Right kidney (tissue), 1 donor: ENCODE measurements around the gene PPP1R3A.

Experiments
- DNase-seq: peaks from one replicate; pipeline ENCODE4 v3.0.0-alpha.2; 2016

Gene PPP1R3A

GRCh38 chr7:113878394-113878992 is 40.3 kb downstream of the PPP1R3A start:
- no peak for DNase-seq

- DNase-seq: no peak
These were observed 43.6 kb downstream of the PPP1R3A start for GRCh38 chr7:113875224-113875623.

- DNase-seq: no peak
These were observed 45.2 kb downstream of the PPP1R3A start for GRCh38 chr7:113873554-113874151.

GRCh38 chr7:113872981-113873380 is 45.8 kb downstream of the PPP1R3A start:
- no peak for DNase-seq

- DNase-seq: no peak
These were observed 51.5 kb downstream of the PPP1R3A start for GRCh38 chr7:113867325-113867724.

- no peak for DNase-seq
These were observed 62.8 kb downstream of the PPP1R3A start for GRCh38 chr7:113856010-113856409.

- no peak for DNase-seq
These were observed 77.9 kb downstream of the PPP1R3A start for GRCh38 chr7:113840954-113841353.

- no peak for DNase-seq
These were observed 83.4 kb downstream of the PPP1R3A start for GRCh38 chr7:113835367-113835766.

GRCh38 chr7:113832196-113832745 is 86.5 kb downstream of the PPP1R3A start:
- DNase-seq: no peak

GRCh38 chr7:113831556-113831955 is 87.3 kb downstream of the PPP1R3A start:
- no peak for DNase-seq

- no peak for DNase-seq
These were observed 90.2 kb downstream of the PPP1R3A start for GRCh38 chr7:113828581-113828980.
